Measurements from ENCODE around the gene CHTOP.
"Not testable (repeated sequence)": the region's sequence is repeated elsewhere in the genome, so short reads cannot be mapped to it uniquely, and the experiment has no call there.

Gene CHTOP

GRCh38 chr1:153633754-153634665, at the start of gene CHTOP:
Gene CHTOP, plus strand, starts transcription at chr1:153634066. Its CDS starts 2,523 bp downstream, at chr1:153636589.
- peak; percentile 94 for DNase-seq (ENCODE audit: low read depth)
- H3K4me3 ChIP-seq (ENCODE audit: low read depth, low read length), result peak within 1 kb of the TSS; percentile 92

- no peak overlapping the region for H3K4me3 ChIP-seq (ENCODE audit: low read depth, low read length)
- no peak for DNase-seq (ENCODE audit: low read depth)
Measured at GRCh38 chr1:153585006-153585405, 48.9 kb upstream of the CHTOP start.

- no peak for DNase-seq (ENCODE audit: low read depth)
- no peak overlapping the region for H3K4me3 ChIP-seq (ENCODE audit: low read depth, low read length)
Measured at GRCh38 chr1:153586347-153586746, 47.5 kb upstream of the CHTOP start.

GRCh38 chr1:153587314-153587713, 46.6 kb upstream of the CHTOP start:
- no peak for DNase-seq (ENCODE audit: low read depth)

GRCh38 chr1:153588033-153588432, 45.8 kb upstream of the CHTOP start:
- not testable (repeated sequence) for DNase-seq (ENCODE audit: low read depth); H3K4me3 ChIP-seq (ENCODE audit: low read depth, low read length)

More at GRCh38 chr1:153587314-153587713, 46.6 kb upstream of the CHTOP start:
- H3K4me3 ChIP-seq (ENCODE audit: low read depth, low read length), result no peak overlapping the region

- no peak overlapping the region for H3K4me3 ChIP-seq (ENCODE audit: low read depth, low read length)
- no peak for DNase-seq (ENCODE audit: low read depth)
Measured at GRCh38 chr1:153588482-153588881, 45.4 kb upstream of the CHTOP start.

- H3K4me3 ChIP-seq (ENCODE audit: low read depth, low read length), result no peak overlapping the region
- no peak for DNase-seq (ENCODE audit: low read depth)
Measured at GRCh38 chr1:153592748-153593147, 41.1 kb upstream of the CHTOP start.

GRCh38 chr1:153597206-153597605, 36.7 kb upstream of the CHTOP start:
- no peak for DNase-seq (ENCODE audit: low read depth)
- no peak overlapping the region for H3K4me3 ChIP-seq (ENCODE audit: low read depth, low read length)

GRCh38 chr1:153598309-153599172, 35.3 kb upstream of the CHTOP start:
- peak; percentile 56 for DNase-seq (ENCODE audit: low read depth)
- no peak overlapping the region for H3K4me3 ChIP-seq (ENCODE audit: low read depth, low read length)

- no peak for DNase-seq (ENCODE audit: low read depth)
- H3K4me3 ChIP-seq (ENCODE audit: low read depth, low read length), result no peak overlapping the region
Measured at GRCh38 chr1:153599847-153600246, 34.0 kb upstream of the CHTOP start.

- no peak for DNase-seq (ENCODE audit: low read depth)
Measured at GRCh38 chr1:153602749-153603148, 31.1 kb upstream of the CHTOP start.

GRCh38 chr1:153606194-153606593, 27.7 kb upstream of the CHTOP start:
- H3K4me3 ChIP-seq (ENCODE audit: low read depth, low read length), result no peak overlapping the region
- no peak for DNase-seq (ENCODE audit: low read depth)

More at GRCh38 chr1:153602749-153603148, 31.1 kb upstream of the CHTOP start:
- no peak overlapping the region for H3K4me3 ChIP-seq (ENCODE audit: low read depth, low read length)

- no peak overlapping the region for H3K4me3 ChIP-seq (ENCODE audit: low read depth, low read length)
- DNase-seq (ENCODE audit: low read depth), result no peak
Measured at GRCh38 chr1:153607381-153607780, 26.5 kb upstream of the CHTOP start.

GRCh38 chr1:153608089-153608682, 25.7 kb upstream of the CHTOP start:
- no peak for DNase-seq (ENCODE audit: low read depth)
- H3K4me3 ChIP-seq (ENCODE audit: low read depth, low read length), result peak overlapping the region; percentile 38

GRCh38 chr1:153608742-153609584, 24.9 kb upstream of the CHTOP start:
- peak overlapping the region; percentile 38 for H3K4me3 ChIP-seq (ENCODE audit: low read depth, low read length)
- DNase-seq (ENCODE audit: low read depth), result peak; percentile 61

- H3K4me3 ChIP-seq (ENCODE audit: low read depth, low read length), result no peak overlapping the region
- no peak for DNase-seq (ENCODE audit: low read depth)
Measured at GRCh38 chr1:153609585-153609907, 24.3 kb upstream of the CHTOP start.

- DNase-seq (ENCODE audit: low read depth), result no peak
- peak overlapping the region; percentile 71 for H3K4me3 ChIP-seq (ENCODE audit: low read depth, low read length)
Measured at GRCh38 chr1:153610334-153610733, 23.5 kb upstream of the CHTOP start.

- DNase-seq (ENCODE audit: low read depth), result no peak
- peak overlapping the region; percentile 71 for H3K4me3 ChIP-seq (ENCODE audit: low read depth, low read length)
Measured at GRCh38 chr1:153610811-153611301, 23.0 kb upstream of the CHTOP start.

- peak overlapping the region; percentile 71 for H3K4me3 ChIP-seq (ENCODE audit: low read depth, low read length)
- no peak for DNase-seq (ENCODE audit: low read depth)
Measured at GRCh38 chr1:153611356-153611755, 22.5 kb upstream of the CHTOP start.

All from skeletal muscle cell (primary cell).